HCT116 (cell line): Measurements from ENCODE around the gene PIGL. TPM values are rescaled to one million over a fixed set of nuclear protein-coding genes. Genes with fewer than 3 reads are reported as not detected.

Source experiments
- ATAC-seq: fragments of 200-7000 bp; cut with Tn5 transposase; 2 replicates; pipeline ENCODE4 v1.9.1; 2020; ENCODE audit warnings: mild to moderate bottlenecking, moderate library complexity
- BruUV-seq: library from RNA; stranded (reverse); fragments of 400-500 nt; replicated peaks from 2 replicates; lab custom pipeline; 2021; lab: Mats Ljungman, UMichigan
- CTCF ChIA-PET: fragments of 300-600 bp; sonication (Branson Sonifier 250); formaldehyde crosslinking; loops from one replicate; lab custom pipeline; 2021; ENCODE audit warnings: antibody characterized with exemption; lab: Charles Lee
- POLR2A ChIA-PET: fragments of 300-600, 350-600 bp; sonication (Branson Sonifier 250); formaldehyde crosslinking; loops from one replicate; lab custom pipeline; 2021; ENCODE audit warnings: antibody characterized with exemption; lab: Charles Lee
- RAD21 ChIA-PET, 2 experiments: fragments of 300-600 bp; sonication (Branson Sonifier 250); formaldehyde crosslinking; loops; one replicate each; lab custom pipeline; 2023; ENCODE audit warnings: low total read pairs in 2 of 2; ENCODE audit not compliant: uncharacterized antibody in 2 of 2, unreplicated experiment in 2 of 2, low non-redundant PET in 1 of 2; lab: Charles Lee
- DNase-seq: peaks from one replicate; pipeline ENCODE4 v3.0.0-alpha.2; 2010; ENCODE audit warnings: low read depth, low spot score
- H2AFZ ChIP-seq: fragments of 200-600 bp; shearing (Covaris generic), sonication (generic); 2 replicates; pipeline ENCODE4 v1.6.1; 2017; ENCODE audit warnings: low read depth, mixed run types, mixed read lengths, antibody characterized with exemption, low read length; ENCODE audit not compliant: poor library complexity, severe bottlenecking
- H3K27ac ChIP-seq: 2 replicates; pipeline ENCODE4 v1.5.1; 2012; ENCODE audit warnings: low read depth, low read length
- H3K27me3 ChIP-seq: fragments of 200-600 bp; sonication (generic); 2 replicates; pipeline ENCODE4 v1.6.1; 2016; ENCODE audit warnings: mixed run types, low read length, mixed read lengths; ENCODE audit not compliant: insufficient read depth
- H3K36me3 ChIP-seq, 2 experiments: fragments of 200-500 bp in 1 of 2; fragments of 200-600 bp in 1 of 2; sonication (Bioruptor generic) in 1 of 2; sonication (generic) in 1 of 2; 2 replicates each; pipeline versions ENCODE4 v1.5.1 to v1.6.1; 2014 to 2016; ENCODE audit warnings: low read length in 2 of 2, inconsistent platforms in 1 of 2, mixed read lengths in 1 of 2, mixed run types in 1 of 2; ENCODE audit not compliant: insufficient read depth in 2 of 2, control insufficient read depth in 1 of 2
- H3K4me1 ChIP-seq, 2 experiments: fragments of 200-600 bp in 1 of 2; sonication (generic) in 1 of 2; 2 replicates each; pipeline versions ENCODE4 v1.5.1 to v1.6.1; 2012 to 2017; ENCODE audit warnings: low read length in 2 of 2, inconsistent platforms in 1 of 2, mild to moderate bottlenecking in 1 of 2, mixed read lengths in 1 of 2, mixed run types in 1 of 2, moderate library complexity in 1 of 2; ENCODE audit not compliant: insufficient read depth in 2 of 2, control insufficient read depth in 1 of 2
- H3K4me2 ChIP-seq: fragments of 200-600 bp; sonication (generic); 2 replicates; pipeline ENCODE4 v1.6.1; 2017; ENCODE audit warnings: mixed run types, low read length, mixed read lengths
- H3K4me3 ChIP-seq, 2 experiments: fragments of 200-600 bp in 1 of 2; sonication (generic) in 1 of 2; replicated peaks in 1 of 2; 2 replicates each; pipeline ENCODE4 v1.5.1; 2011 to 2016; ENCODE audit warnings: low read length in 2 of 2, control low read depth in 1 of 2, low read depth in 1 of 2, mild to moderate bottlenecking in 1 of 2, mixed read lengths in 1 of 2, mixed run types in 1 of 2
- H3K79me2 ChIP-seq: fragments of 200-600 bp; sonication (generic); 2 replicates; pipeline ENCODE4 v1.6.1; 2017; ENCODE audit warnings: mild to moderate bottlenecking, mixed run types, low read length, moderate library complexity, mixed read lengths; ENCODE audit not compliant: insufficient read depth
- H3K9ac ChIP-seq: fragments of 200-600 bp; sonication (generic); 2 replicates; pipeline ENCODE4 v1.6.1; 2016; ENCODE audit warnings: low read length, mixed read lengths
- H3K9me2 ChIP-seq: fragments of 200-600 bp; sonication (generic), shearing (Covaris generic); 2 replicates; pipeline ENCODE4 v1.6.1; 2017; ENCODE audit warnings: mixed run types, mild to moderate bottlenecking, moderate library complexity; ENCODE audit not compliant: insufficient read depth
- H3K9me3 ChIP-seq, 2 experiments: fragments of 200-500 bp in 1 of 2; fragments of 200-600 bp in 1 of 2; sonication (Bioruptor generic) in 1 of 2; sonication (generic) in 1 of 2; 2 replicates each; pipeline ENCODE4 v1.6.1; 2014 to 2017; ENCODE audit warnings: low read length in 2 of 2, mixed read lengths in 2 of 2, inconsistent platforms in 1 of 2, low read depth in 1 of 2, mild to moderate bottlenecking in 1 of 2, mixed run types in 1 of 2, moderate library complexity in 1 of 2; ENCODE audit not compliant: control insufficient read depth in 1 of 2, insufficient read depth in 1 of 2
- H4K20me1 ChIP-seq: fragments of 200-600 bp; sonication (generic), shearing (Covaris generic); 2 replicates; pipeline ENCODE4 v1.6.1; 2017; ENCODE audit warnings: mixed run types, mild to moderate bottlenecking, moderate library complexity; ENCODE audit not compliant: insufficient read depth
- ATF3 ChIP-seq: IDR thresholded peaks from 2 replicates; pipeline ENCODE4 v1.6.1; 2012
- ELF1 ChIP-seq: IDR thresholded peaks from 2 replicates; pipeline ENCODE4 v1.6.1; 2012; ENCODE audit warnings: low read depth, borderline replicate concordance
- EZH2 ChIP-seq: fragments of 200-600 bp; sonication (generic); IDR thresholded peaks from 2 replicates; pipeline ENCODE4 v1.6.1; 2017; ENCODE audit warnings: antibody characterized with exemption, mixed run types
- EZH2phosphoT487 ChIP-seq: fragments of 200-600 bp; IDR thresholded peaks from 2 replicates; pipeline ENCODE4 v1.6.1; 2018; ENCODE audit warnings: antibody characterized with exemption, borderline replicate concordance
- MAX ChIP-seq: IDR thresholded peaks from 2 replicates; pipeline ENCODE4 v1.6.1; 2012
- POLR2AphosphoS5 ChIP-seq: IDR thresholded peaks from 2 replicates; pipeline ENCODE4 v1.6.1; 2011; ENCODE audit warnings: mild to moderate bottlenecking, low read depth, low read length, moderate library complexity
- SP1 ChIP-seq: IDR thresholded peaks from 2 replicates; pipeline ENCODE4 v1.6.1; 2012; ENCODE audit warnings: low read depth
- TCF7L2 ChIP-seq: IDR thresholded peaks from 2 replicates; pipeline ENCODE4 v1.7.0; 2011; ENCODE audit warnings: borderline replicate concordance, inconsistent platforms; ENCODE audit not compliant: insufficient read depth, insufficient read length; ENCODE audit errors: extremely low read depth
- YY1 ChIP-seq: IDR thresholded peaks from 2 replicates; pipeline ENCODE4 v1.6.1; 2011; ENCODE audit warnings: low read length, low read depth, moderate library complexity, mild to moderate bottlenecking; ENCODE audit not compliant: insufficient replicate concordance; ENCODE audit errors: extremely low read depth
- ZBTB33 ChIP-seq: IDR thresholded peaks from 2 replicates; pipeline ENCODE4 v1.6.1; 2011; ENCODE audit warnings: mild to moderate bottlenecking, low read length, moderate library complexity; ENCODE audit not compliant: insufficient replicate concordance; ENCODE audit errors: extremely low read depth
- intact Hi-C: fragments of 100-400 bp; cut with micrococcal nuclease; formaldehyde crosslinking; loops from 2 replicates; pipeline ENCODE4 v1.10.0; 2022
- total RNA-seq: library from RNA; stranded (reverse); gene quantifications from one replicate; pipeline ENCODE4 v1.2.1, GENCODE V29; 2021; ENCODE audit not compliant: unreplicated experiment

Gene PIGL
- total RNA-seq, 1 experiment from 2014 or later: 36.8 TPM

GRCh38 chr17:16288860-16289571 lies 72.0 kb downstream of the PIGL start:
- H3K9me2 ChIP-seq: no peaks in the 10 kb centered on the region
- H2AFZ ChIP-seq: no peak overlapping the region
- POLR2A ChIA-PET: interaction anchor here (1.6 kb wide), 1 partner anchor 92 kb away, joined by 4 read pairs; the partner anchor contains the start of gene UBB
- no peak overlapping the region for H3K9ac ChIP-seq
- H3K4me2 ChIP-seq: no peak overlapping the region
- H3K27ac ChIP-seq: no peak overlapping the region
- no peaks in the 10 kb centered on the region for H3K36me3 ChIP-seq
- BruUV-seq: no TSS peak
- DNase-seq: no peak
- no peaks in the 10 kb centered on the region for H3K9me3 ChIP-seq
- ATAC-seq: no peak
- peaks cover 54% of the 10 kb centered on the region in 2 experiments for H3K4me1 ChIP-seq
- no peaks in the 10 kb centered on the region for H3K27me3 ChIP-seq
- no peaks in the 10 kb centered on the region for H3K79me2 ChIP-seq
- RAD21 ChIA-PET: no interaction called here
- intact Hi-C loops: loop anchor here (5.0 kb wide), 2 partner anchors 63 to 148 kb away; partner anchors contain the start of gene CENPV
- H3K4me3 ChIP-seq: no peak overlapping the region
- CTCF ChIA-PET: no interaction called here
- TF ChIP-seq YY1: no peak
- TF ChIP-seq MAX: no peak
- no peak for TF ChIP-seq SP1
- TF ChIP-seq TCF7L2: no peak
- no peak for TF ChIP-seq ELF1
- TF ChIP-seq ATF3: no peak
- TF ChIP-seq EZH2phosphoT487: no peak
- TF ChIP-seq ZBTB33: no peak
- TF ChIP-seq EZH2: no peak
- TF ChIP-seq POLR2AphosphoS5: no peak
- H4K20me1 ChIP-seq: no peaks in the 10 kb centered on the region
